ENCODE data around the gene NKX3-2.

GRCh38 chr4:13541176-13541604 is 3.1 kb downstream of the NKX3-2 start:
- TF ChIP-seq, protein P1, sequence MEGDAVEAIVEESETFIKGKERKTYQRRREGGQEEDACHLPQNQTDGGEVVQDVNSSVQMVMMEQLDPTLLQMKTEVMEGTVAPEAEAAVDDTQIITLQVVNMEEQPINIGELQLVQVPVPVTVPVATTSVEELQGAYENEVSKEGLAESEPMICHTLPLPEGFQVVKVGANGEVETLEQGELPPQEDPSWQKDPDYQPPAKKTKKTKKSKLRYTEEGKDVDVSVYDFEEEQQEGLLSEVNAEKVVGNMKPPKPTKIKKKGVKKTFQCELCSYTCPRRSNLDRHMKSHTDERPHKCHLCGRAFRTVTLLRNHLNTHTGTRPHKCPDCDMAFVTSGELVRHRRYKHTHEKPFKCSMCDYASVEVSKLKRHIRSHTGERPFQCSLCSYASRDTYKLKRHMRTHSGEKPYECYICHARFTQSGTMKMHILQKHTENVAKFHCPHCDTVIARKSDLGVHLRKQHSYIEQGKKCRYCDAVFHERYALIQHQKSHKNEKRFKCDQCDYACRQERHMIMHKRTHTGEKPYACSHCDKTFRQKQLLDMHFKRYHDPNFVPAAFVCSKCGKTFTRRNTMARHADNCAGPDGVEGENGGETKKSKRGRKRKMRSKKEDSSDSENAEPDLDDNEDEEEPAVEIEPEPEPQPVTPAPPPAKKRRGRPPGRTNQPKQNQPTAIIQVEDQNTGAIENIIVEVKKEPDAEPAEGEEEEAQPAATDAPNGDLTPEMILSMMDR (IDR thresholded peaks at IDR 0.05 in 8 of 11, conservative IDR thresholded peaks at IDR 0.05 in 3 of 11) = no peak
- no peak for TF ChIP-seq POLR2A (IDR thresholded peaks at IDR 0.05)
